AG09319 (cell line): ENCODE measurements around the gene EML2.
A peak's percentile ranks its signal among the peaks of the same experiment; 100 is the strongest.

Experiments used
- DNase-seq: peaks from one replicate; pipeline ENCODE4 v3.0.0-alpha.2; 2010; ENCODE audit warnings: low read depth; ENCODE audit errors: extremely low read depth
- CTCF ChIP-seq: IDR thresholded peaks from 2 replicates; pipeline ENCODE4 v1.5.1; 2011; ENCODE audit warnings: low read depth, mild to moderate bottlenecking, inconsistent platforms, low read length, moderate library complexity

EML2 gene

GRCh38 chr19:45608948-45609347 lies 30.2 kb downstream of the EML2 start:
- TF ChIP-seq CTCF: no peak
- no peak for DNase-seq

DNA sequence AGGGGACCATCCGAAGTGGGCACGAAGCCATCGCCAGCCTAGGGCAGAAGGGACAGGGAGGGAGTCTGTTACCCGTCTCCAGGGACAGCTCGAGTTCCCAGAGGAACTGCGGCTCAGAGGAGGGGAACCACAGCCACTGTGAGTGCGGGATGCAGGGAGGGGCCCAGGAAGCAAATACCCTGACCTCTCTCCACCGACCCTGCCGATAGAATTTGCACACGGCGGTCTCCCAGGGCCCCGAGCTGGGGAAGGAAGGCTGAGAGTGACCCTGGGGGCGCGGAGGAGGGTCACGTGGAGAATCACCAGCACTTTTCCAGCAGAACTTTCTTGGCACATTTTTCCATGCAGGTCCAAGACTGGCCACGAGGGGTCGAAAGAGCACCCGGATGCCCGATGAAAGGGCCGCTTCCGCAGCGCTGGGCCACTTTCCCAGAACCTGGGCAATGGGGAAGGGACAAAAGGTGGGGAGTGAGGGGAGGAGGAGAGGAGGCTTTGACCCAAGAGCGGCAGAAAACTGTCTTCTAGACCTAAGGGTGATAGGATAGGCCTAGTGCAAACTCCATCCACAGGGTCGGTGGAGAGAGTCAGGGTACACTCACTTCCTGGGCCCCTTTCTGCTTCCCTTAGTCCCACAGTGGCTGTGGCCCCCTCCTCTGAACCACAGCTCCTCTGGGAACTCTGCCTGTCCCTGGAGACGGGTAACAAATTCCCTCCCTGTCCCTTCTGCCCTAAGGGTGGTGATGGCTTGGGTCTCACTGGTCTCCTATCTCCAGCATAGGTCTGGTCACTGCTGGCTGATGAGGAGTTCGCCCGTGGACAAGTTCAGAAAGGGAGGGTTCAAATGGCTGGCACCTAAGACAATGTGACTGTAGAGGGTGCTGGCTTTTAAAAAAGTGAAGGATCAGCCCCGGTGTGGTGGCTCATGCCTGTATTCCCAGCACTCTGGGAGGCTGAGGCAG lies 31.8 kb downstream of the EML2 start:
- TF ChIP-seq CTCF: peak; percentile 93
- DNase-seq: peak; percentile 32

DNA sequence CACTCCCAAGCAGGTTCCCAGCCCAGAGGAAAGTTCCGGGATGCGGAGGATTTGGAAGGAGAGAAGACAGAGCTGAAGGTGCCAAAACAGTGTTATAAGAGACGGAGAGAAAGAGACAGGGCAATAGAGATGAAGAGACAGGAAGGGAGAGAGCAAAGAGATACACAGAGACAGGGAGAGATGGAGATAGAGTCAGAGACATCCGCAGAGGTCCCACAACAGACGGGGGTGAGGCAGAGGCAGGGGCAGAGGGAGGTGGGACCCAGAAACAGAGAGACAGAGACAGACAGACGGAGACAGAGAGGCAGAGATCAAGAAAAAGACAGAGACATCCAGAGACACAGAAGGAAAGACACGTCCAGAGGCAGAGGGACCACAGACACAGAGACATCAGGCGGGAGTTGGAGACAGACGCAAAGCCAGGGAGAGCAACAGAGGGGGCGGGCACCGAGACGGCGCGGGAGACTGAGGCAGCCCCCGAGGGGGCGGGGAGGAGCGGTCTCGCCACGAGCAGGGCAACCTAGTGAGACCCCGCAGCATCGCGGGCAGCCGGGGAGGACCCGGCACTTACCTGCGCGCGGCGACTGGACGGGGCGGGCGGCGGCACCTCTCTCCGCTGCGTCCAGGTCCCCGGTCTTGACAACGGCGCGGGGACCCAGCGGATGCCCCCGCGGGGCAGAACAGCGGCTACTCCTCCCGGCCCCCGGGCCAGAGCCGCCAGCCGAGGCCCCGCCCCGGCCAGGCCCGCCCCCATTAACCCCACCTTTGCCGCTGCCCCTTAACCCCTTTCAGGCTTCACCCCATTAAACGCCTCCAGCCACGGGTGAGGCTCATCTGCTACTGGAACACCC lies 37.4 kb downstream of the EML2 start, which contains the start of gene GPR4:
Gene GPR4 (minus strand): TSS at position 689 of the 851 bp plus-strand sequence. CDS start 10,346 bp downstream, outside the sequence.
- no peak for TF ChIP-seq CTCF
- DNase-seq: no peak

GRCh38 chr19:45601115-45601514 lies 38.1 kb downstream of the EML2 start:
- DNase-seq: no peak
- no peak for TF ChIP-seq CTCF

GRCh38 chr19:45600340-45600885 lies 38.8 kb downstream of the EML2 start:
- no peak for TF ChIP-seq CTCF
- DNase-seq: no peak

DNA sequence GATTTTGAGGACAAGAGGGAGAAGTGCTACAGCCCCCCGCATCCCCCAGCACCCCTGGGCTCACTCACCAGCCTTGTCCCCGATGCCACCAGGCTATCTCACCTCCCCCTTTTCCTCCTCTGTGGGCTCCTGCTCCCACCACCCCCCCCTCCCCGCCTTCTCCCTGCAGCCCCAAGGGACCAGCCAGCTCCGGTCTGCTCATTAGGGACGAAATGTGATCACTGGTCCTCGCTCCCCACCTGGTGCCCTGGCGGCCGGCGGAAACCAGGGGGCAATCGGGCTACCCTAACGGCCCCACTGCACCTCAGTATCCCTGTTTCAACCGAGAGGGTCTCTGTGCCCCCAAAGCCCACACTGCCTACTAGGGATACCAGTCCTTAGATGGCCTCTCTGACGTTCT lies 39.9 kb downstream of the EML2 start:
- DNase-seq: no peak
- TF ChIP-seq CTCF: no peak
